HepG2 (cell line): ENCODE results near the gene SLC39A8. TPM values are rescaled to one million over a fixed set of nuclear protein-coding genes. Genes with fewer than 3 reads are reported as not detected.

Source experiments
- ATAC-seq: fragments of 200-7000 bp; cut with Tn5 transposase; 3 replicates; pipeline ENCODE4 v1.9.1; 2020; ENCODE audit warnings: mild to moderate bottlenecking, moderate library complexity
- BruUV-seq: library from RNA; stranded (reverse); fragments of 400-500 nt; replicated peaks from 2 replicates; lab custom pipeline; 2021; lab: Mats Ljungman, UMichigan
- CTCF ChIA-PET: fragments of 300-600 bp; formaldehyde crosslinking; extraction: SDS; loops from one replicate; lab custom pipeline; 2021; ENCODE audit warnings: low total read pairs, inconsistent platforms, low intra/inter-chr PET ratio; lab: Yijun Ruan, JAX
- POLR2A ChIA-PET: fragments of 350-600 bp; sonication (Branson Sonifier 250); formaldehyde crosslinking; loops from one replicate; lab custom pipeline; 2020; ENCODE audit warnings: antibody characterized with exemption, inconsistent platforms; lab: Yijun Ruan, JAX
- DNase-seq: peaks from one replicate; pipeline ENCODE4 v3.0.0-alpha.2; 2015; ENCODE audit warnings: low spot score
- FAIRE-seq: peaks from 3 replicates; lab custom pipeline; 2011; peaks lifted over from hg19 to GRCh38; lab: Jason Lieb, UNC
- H2AFZ ChIP-seq: one replicate; pipeline ENCODE4 v1.6.1; 2011; ENCODE audit warnings: low read length, inconsistent platforms
- H3K27ac ChIP-seq: fragments of 300-600 bp; 3 replicates; pipeline ENCODE4 v1.8.0; 2011; ENCODE audit warnings: mixed run types, mild to moderate bottlenecking, mixed read lengths, low read length, inconsistent platforms; ENCODE audit not compliant: insufficient read depth; ENCODE audit errors: extremely low read length
- H3K27me3 ChIP-seq, 2 experiments: fragments of 200-600 bp in 1 of 2; 2 replicates in 1 of 2; 3 replicates in 1 of 2; pipeline versions ENCODE4 v1.6.0 to v1.8.0; 2011; ENCODE audit warnings: low read length in 2 of 2, mild to moderate bottlenecking in 2 of 2, moderate library complexity in 2 of 2, inconsistent platforms in 1 of 2; ENCODE audit not compliant: insufficient read depth in 2 of 2, control insufficient read depth in 1 of 2
- H3K36me3 ChIP-seq, 2 experiments: fragments of 200-600 bp in 1 of 2; replicated peaks in 1 of 2; 2 replicates in 1 of 2; 3 replicates in 1 of 2; pipeline versions ENCODE4 v1.5.1 to v1.8.0; 2011; ENCODE audit warnings: low read length in 2 of 2, inconsistent platforms in 1 of 2; ENCODE audit not compliant: insufficient read depth in 2 of 2, control insufficient read depth in 1 of 2
- H3K4me1 ChIP-seq: 2 replicates; pipeline ENCODE4 v1.5.1; 2012; ENCODE audit warnings: low read length, inconsistent platforms; ENCODE audit not compliant: insufficient read depth
- H3K4me2 ChIP-seq: 2 replicates; pipeline ENCODE4 v1.6.0; 2011; ENCODE audit warnings: low read depth, low read length, inconsistent platforms
- H3K4me3 ChIP-seq, 3 experiments: fragments of 200-600 bp in 1 of 3; sonication (generic), shearing (Covaris generic) in 1 of 3; replicated peaks in 1 of 3; 2 replicates each; pipeline ENCODE4 v1.5.1; 2011 to 2016; ENCODE audit warnings: low read length in 3 of 3, inconsistent platforms in 2 of 3, low read depth in 2 of 3, mild to moderate bottlenecking in 2 of 3, control low read depth in 1 of 3, mixed read lengths in 1 of 3; ENCODE audit not compliant: insufficient read depth in 1 of 3
- H3K79me2 ChIP-seq: one replicate; pipeline ENCODE4 v1.6.1; 2011; ENCODE audit warnings: low read length, inconsistent platforms; ENCODE audit not compliant: insufficient read depth
- H3K9ac ChIP-seq: 2 replicates; pipeline ENCODE4 v1.6.0; 2011; ENCODE audit warnings: mild to moderate bottlenecking, low read depth, low read length, inconsistent platforms; ENCODE audit not compliant: insufficient read depth
- H3K9me3 ChIP-seq: 2 replicates; pipeline ENCODE4 v1.5.1; 2012; ENCODE audit warnings: mild to moderate bottlenecking, low read length
- H4K20me1 ChIP-seq: 2 replicates; pipeline ENCODE4 v1.6.0; 2011; ENCODE audit warnings: inconsistent platforms, mild to moderate bottlenecking, low read length, moderate library complexity; ENCODE audit not compliant: insufficient read depth
- EZH2 ChIP-seq: conservative IDR thresholded peaks from 2 replicates; pipeline ENCODE4 v1.6.1; 2012; ENCODE audit warnings: mild to moderate bottlenecking, low read depth, low read length, moderate library complexity
- KDM4B ChIP-seq: sonication (generic); formaldehyde crosslinking; IDR thresholded peaks from 2 replicates; pipeline ENCODE4 v1.4.0; 2020; ENCODE audit warnings: missing genetic modification reagents
- NFE2 ChIP-seq: sonication (generic); formaldehyde crosslinking; IDR thresholded peaks from 2 replicates; pipeline ENCODE4 v1.4.0; 2020; ENCODE audit warnings: missing genetic modification reagents
- SALL1 ChIP-seq: sonication (generic); formaldehyde crosslinking; IDR thresholded peaks from 2 replicates; pipeline ENCODE4 v1.8.0; 2022; ENCODE audit warnings: mild to moderate bottlenecking, missing genetic modification reagents
- ZNF235 ChIP-seq: sonication (generic); formaldehyde crosslinking; IDR thresholded peaks from 2 replicates; pipeline ENCODE4 v1.8.1; 2023; ENCODE audit warnings: mild to moderate bottlenecking, missing genetic modification reagents, borderline replicate concordance
- ZNF33A ChIP-seq: sonication (generic); formaldehyde crosslinking; IDR thresholded peaks from 2 replicates; pipeline ENCODE4 v1.5.1; 2020; ENCODE audit warnings: missing genetic modification reagents, mild to moderate bottlenecking, moderate library complexity, borderline replicate concordance
- ZNF816 ChIP-seq: sonication (generic); formaldehyde crosslinking; IDR thresholded peaks from 2 replicates; pipeline ENCODE4 v1.8.0; 2022; ENCODE audit warnings: missing genetic modification reagents, mild to moderate bottlenecking, borderline replicate concordance
- WGBS: methylation state at CpG from one replicate; pipeline ENCODE4 v1.1.6; 2017; ENCODE audit warnings: low lambda C conversion rate; 5-methylcytosine and 5-hydroxymethylcytosine counted together
- in situ Hi-C: cut with HindIII; loops from 2 replicates; pipeline ENCODE4 v1.10.0; 2017; ENCODE audit warnings: low pct_unique_long_range_greater_than_20kb; ENCODE audit not compliant: extremely low pct_ligation_motif_present
- intact Hi-C: fragments of 100-400 bp; cut with micrococcal nuclease; formaldehyde crosslinking; loops from one replicate; pipeline ENCODE4 v1.10.0; 2022; ENCODE audit not compliant: unreplicated experiment
- polyA plus RNA-seq, 8 experiments: library from polyadenylated mRNA; depleted of rRNA in 3 of 8; stranded (reverse) in 7 of 8; unstranded in 1 of 8; fragments of >200 nt; fragmentation: Illumina TruSeq in 4 of 8; extraction: Trizol in 4 of 8; gene quantifications; 2 replicates each; pipeline versions ENCODE4 v1.2.1 to v1.2.3, GENCODE V29; 2011 to 2016; ENCODE audit warnings: low read depth in 4 of 8, missing spikeins in 1 of 8, mixed read lengths in 1 of 8; ENCODE audit not compliant: insufficient read depth in 1 of 8
- total RNA-seq, 5 experiments: library from RNA; depleted of rRNA; stranded (reverse); fragments of >200 nt; fragmentation: Illumina TruSeq; extraction: Trizol; gene quantifications; 2 replicates each; pipeline ENCODE4 v1.2.3, GENCODE V29; 2016; ENCODE audit warnings: low read depth in 1 of 5

SLC39A8 gene
- total and polyA plus RNA-seq, 2 of the 13 experiments (the other 11 are each of a cell fraction or from before 2014, with no cell fraction given), result 0.22 to 0.38 TPM

DNA sequence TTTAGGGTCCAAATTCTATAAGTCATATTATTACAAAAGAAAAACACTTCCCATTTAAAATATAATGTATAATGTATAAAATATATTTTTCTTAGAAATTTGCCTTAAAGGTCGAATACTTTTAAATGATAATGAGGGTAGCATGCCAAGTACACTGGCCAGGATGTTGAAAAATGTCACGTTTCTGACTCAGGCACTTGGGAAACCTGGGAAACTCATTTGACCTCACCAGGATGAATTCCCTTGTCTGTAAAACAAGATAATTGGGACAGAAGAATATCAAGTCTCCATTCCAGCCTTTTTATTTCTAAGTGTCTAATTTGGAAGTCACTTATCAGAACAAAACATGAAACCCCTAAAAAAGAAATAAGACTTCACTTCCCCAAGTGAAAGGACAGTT is 3.4 kb upstream of the SLC39A8 start:
- FAIRE-seq (no peak), ATAC-seq (no peak), DNase-seq (no peak)
- POLR2A ChIA-PET, result no interaction called here
- H3K9ac ChIP-seq, result no peak overlapping the region
- no peak overlapping the region for H2AFZ ChIP-seq
- 2% methylated on average over 2 of the region's 2 CpGs for WGBS
- H3K79me2 ChIP-seq, result no peaks in the 10 kb centered on the region
- CTCF ChIA-PET, result no interaction called here
- H3K4me2 ChIP-seq, result no peak overlapping the region
- H3K4me1 ChIP-seq, result peaks cover 23% of the 10 kb centered on the region
- intact Hi-C loops (loop anchor here (10.0 kb wide), 1 partner anchor 656 kb away; no protein-coding TSS in a partner anchor), in situ Hi-C loops (no loop called here)
- no peak overlapping the region for H3K4me3 ChIP-seq
- peaks cover 2 to 24% of the 10 kb centered on the region in 2 experiments; a peak in 4 of 5 replicates for H3K27me3 ChIP-seq
- H3K36me3 ChIP-seq, result no peaks in the 10 kb centered on the region
- no TSS peak for BruUV-seq
- H4K20me1 ChIP-seq, result no peaks in the 10 kb centered on the region
- H3K27ac ChIP-seq, result no peak overlapping the region
- no peak for TF ChIP-seq EZH2
- no peaks in the 10 kb centered on the region for H3K9me3 ChIP-seq

- no peaks in the 10 kb centered on the region for H3K9me3 ChIP-seq
- DNase-seq, result no peak
- H3K9ac ChIP-seq, result no peak overlapping the region
- peaks cover 2 to 35% of the 10 kb centered on the region in 2 experiments; a peak in 4 of 5 replicates for H3K27me3 ChIP-seq
- H3K79me2 ChIP-seq, result no peaks in the 10 kb centered on the region
- H3K4me3 ChIP-seq, result peak overlapping the region in 2 of 3 experiments; percentile 55 to 72; a peak in 1 of 6 replicates
- ChIA-PET CTCF (interaction anchor here (2.1 kb wide), 1 partner anchor 86 kb away, joined by 10 read pairs; no protein-coding TSS in a partner anchor), POLR2A (no interaction called here)
- WGBS, result 6% methylated on average over 5 of the region's 5 CpGs
- H3K36me3 ChIP-seq, result no peaks in the 10 kb centered on the region
- peak overlapping the region; percentile 98 for H3K4me2 ChIP-seq
- no peak for TF ChIP-seq NFE2
- TF ChIP-seq ZNF33A, result 0 out of 2 replicates have a peak, but pooled peaks have one; percentile 55
- TF ChIP-seq SALL1 (CRISPR knock-in tag), result no peak
- 0 out of 2 replicates have a peak, but pooled peaks have one; percentile 5 for TF ChIP-seq ZNF235
- peak; percentile 15; the same call in 1 of the 2 replicates for TF ChIP-seq ZNF816
- TF ChIP-seq KDM4B, result no peak
- intact Hi-C loops (loop anchor here (1.0 to 10.0 kb wide), 2 partner anchors 86 to 659 kb away; no protein-coding TSS in a partner anchor), in situ Hi-C loops (no loop called here)
- no peaks in the 10 kb centered on the region for H4K20me1 ChIP-seq
- H2AFZ ChIP-seq, result no peak overlapping the region
- FAIRE-seq, result no peak
- no peak overlapping the region for H3K27ac ChIP-seq
- ATAC-seq, result no peak
- H3K4me1 ChIP-seq, result peaks cover 23% of the 10 kb centered on the region
- BruUV-seq, result no TSS peak
Measured at GRCh38 chr4:102345795-102346100, 466 bp upstream of the SLC39A8 start.
